SHP77 (cell line): ENCODE data around the gene GJC3.
"Not testable (repeated sequence)": the region's sequence is repeated elsewhere in the genome, so short reads cannot be mapped to it uniquely, and the experiment has no call there.

Experiments
- DNase-seq, 2 experiments: peaks; one replicate each; lab custom pipeline; 2025; lab: John Stamatoyannopoulos, UW

The GJC3 gene

DNA sequence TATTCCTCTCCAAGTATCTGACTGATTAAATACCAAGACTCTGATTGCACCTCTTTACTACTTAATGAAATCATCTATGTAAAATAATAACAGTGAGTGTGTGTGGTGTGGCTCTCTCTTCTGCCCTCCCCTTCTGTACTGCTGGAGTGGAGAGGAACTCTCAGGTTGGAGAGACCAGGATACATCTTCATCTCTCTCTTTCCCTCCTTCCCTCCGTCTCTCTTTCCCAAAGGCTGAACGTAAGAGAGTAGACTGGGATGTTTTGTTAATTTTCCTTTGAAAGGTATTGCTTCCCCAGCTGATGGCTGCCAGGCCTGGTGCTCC, 272 bp upstream of the GJC3 start:
- DNase-seq: no peak

DNA sequence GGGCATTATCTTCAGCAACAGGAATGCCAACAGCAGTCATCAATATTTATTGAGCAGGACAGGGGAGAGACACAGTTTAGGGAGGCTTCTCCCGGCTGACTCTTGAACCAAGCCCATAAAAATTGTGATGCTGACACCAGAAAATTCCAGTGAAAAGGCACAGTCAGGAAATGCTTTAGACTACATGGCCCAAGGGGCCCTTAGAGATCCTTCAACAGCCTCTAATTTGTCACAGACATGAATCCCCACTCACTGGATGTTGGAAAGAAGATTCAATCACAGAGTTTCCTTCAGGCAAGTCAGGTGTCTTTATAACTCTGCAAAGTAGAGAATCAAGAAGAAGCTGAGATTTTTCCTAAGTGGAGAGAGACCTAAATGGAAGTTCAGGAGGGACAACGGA, 1.2 kb downstream of the GJC3 start:
- no peak for DNase-seq

DNA sequence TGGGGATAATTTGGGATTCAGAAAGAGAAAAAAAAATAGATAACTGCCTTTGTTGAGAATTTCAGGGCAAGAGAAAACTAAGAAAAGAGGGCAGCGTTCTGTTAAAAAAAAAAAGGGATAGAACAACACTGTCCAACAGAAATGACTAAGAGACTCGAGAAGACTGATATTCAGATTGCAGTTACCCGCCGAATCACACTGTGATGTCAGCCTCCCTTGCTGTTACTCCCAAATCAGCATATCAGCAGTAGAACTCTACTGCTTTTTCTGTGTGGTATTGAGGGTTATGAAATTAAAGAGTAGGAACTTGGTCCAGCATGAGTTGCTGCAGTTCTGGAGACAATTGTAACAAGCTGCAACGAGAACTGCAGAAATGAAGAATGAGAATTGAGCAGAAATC, 1.9 kb downstream of the GJC3 start:
- no peak for DNase-seq

DNA sequence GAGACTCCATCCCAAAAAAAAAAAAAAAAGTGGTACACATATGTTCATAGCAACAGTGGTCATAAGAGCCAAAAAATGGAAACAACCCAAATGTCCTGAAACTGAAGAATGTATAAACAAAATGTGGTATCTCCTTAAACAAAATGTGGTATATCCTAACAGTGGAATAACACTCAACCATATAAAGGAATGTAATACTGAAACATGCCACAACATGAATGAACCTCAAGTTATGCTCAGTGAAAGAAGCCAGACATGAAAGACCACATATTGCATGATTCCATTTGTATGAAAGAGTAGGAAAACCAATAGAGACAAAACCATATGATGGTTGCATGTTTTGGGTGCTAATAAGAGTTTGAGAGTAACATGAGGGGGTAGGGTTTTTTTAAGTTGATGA, 3.1 kb downstream of the GJC3 start:
- DNase-seq: no peak

DNA sequence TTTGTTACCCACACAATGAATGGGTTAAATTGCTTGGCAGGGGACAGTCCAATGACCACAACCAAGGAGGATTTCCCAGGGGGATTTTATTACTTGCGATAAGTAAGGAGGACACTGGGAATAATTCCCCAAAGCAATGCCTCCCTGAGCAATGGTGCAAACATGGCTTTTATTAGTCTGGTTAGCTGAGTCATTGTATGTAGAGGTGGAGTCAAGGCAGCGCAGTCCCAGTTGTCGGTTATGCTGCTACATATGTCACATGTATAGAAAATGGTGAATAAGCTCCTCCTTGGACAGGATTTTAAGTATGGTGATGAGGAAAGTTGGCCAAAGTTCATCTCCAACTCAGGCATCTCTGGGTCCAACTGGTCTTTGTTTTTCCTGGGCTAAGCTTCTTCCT, 6.2 kb downstream of the GJC3 start:
- DNase-seq: no peak

DNA sequence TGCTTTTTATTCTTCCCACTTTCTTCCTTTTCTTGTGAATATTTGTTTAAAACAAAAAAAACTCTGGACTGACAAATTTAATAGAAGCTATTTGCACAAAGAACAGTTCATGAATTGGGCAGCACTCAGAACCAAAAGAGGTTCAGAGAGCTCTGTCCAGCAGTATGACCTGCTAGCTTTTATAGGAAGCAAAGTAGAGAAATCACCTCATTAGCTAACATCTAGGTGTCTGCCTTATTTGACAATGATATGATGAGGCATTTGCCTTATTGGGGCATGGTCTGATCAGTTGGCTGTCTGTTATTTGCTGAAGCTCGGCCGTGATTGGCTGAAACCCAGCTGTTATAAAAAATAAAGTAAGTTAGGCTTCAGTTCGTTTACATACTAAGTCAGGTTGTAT, 9.3 kb downstream of the GJC3 start:
- DNase-seq: no peak

DNA sequence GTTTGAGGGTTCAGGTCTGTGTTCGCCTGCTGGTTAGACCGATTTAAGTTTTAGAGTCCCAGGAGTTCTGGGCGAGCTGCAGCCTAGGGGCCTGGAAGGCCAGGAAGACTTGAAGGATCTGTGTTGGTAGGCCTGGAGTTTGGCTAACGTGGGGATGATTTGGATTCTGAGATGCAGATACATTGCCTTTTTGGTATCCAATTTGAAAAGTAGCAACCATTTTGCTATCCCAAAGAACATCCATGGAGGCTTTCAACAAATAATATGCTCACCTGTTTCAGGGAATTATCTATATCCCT, 9.7 kb downstream of the GJC3 start:
- no peak for DNase-seq

DNA sequence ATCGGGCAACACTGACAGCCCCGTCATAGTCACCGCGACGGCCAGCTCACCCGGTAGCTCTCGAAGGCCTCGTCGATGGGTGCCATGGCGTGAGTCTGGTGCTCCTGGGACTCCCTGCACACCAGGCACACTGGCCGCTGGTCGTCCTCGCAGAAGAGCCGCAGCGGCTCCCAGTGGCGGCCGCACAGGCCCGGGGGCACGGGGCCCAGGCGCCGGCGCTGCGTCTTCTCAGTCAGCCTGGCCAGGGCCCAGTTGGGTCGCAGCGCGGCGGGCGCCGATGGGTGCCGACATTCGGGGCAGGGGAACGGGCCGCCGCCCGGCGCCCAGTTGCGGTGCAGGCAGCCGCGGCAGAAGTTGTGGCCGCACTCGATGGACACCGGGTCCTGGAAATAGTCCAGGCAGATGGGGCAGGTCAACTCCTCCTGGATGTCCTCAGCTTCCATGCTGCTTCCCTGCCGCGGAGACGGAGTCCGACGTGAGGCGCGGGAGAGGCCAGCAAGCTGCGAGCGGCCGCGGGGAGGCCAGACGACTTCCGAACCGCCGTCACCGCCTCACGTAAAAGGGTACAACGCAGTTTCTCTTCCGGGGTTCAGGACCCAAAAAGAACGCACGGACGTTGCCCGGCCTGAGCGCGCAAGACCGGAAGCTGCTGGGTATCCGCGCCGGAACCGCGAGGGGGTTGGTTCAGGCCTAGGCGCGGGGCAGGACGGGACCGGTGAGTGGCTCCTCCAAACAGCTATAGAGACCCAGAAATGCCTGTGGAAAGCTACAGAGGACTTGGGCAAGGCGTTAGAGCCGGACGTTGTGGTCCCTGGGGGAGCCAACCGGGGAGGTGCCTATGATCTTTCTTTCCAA, 10.2 kb downstream of the GJC3 start, which contains the start of gene TRIM4:
TRIM4 (minus strand) TSS at position 572 of the 855 bp plus-strand sequence; CDS start at position 443, 129 bp downstream.
- DNase-seq: peak; percentile 89 to 92

DNA sequence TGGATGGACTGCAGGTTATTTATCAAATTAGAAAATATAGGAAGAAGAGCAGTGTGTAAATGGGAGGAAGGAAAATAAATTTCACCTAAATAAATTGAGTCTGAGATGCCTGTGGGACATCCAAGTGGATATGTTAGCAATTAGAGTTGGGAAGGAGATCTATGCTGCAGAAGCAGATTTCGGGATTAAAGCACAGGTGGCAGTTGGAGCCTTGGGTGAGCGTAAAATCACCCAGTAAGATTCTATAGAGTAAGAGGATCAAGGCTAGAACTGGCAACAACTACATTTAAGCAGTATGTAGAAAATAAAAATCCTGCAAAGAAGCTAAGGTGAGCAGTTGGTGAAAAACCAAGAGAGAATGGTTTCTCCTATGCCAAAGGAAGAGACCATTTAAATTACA, 18.4 kb downstream of the GJC3 start:
- DNase-seq: no peak

DNA sequence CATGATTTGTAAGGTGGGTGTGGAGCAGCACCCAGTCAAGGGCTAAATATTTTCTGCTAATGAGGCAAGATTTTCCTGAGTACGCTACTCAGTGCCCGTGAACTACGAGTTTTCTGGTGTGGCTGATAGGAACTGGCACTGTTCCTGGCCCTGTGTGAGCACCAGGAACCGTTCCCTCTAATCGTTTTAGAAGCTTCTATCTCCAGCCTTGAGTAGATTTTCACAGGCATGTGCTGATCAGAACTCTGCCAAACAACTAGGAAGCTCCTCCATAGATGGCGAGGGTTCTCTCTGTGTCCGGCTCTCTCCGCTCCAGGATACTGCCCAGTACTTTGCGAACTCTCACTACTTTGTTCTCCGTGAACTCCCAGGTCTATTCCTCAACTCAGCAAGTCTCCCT, 27.8 kb downstream of the GJC3 start:
- no peak for DNase-seq

DNA sequence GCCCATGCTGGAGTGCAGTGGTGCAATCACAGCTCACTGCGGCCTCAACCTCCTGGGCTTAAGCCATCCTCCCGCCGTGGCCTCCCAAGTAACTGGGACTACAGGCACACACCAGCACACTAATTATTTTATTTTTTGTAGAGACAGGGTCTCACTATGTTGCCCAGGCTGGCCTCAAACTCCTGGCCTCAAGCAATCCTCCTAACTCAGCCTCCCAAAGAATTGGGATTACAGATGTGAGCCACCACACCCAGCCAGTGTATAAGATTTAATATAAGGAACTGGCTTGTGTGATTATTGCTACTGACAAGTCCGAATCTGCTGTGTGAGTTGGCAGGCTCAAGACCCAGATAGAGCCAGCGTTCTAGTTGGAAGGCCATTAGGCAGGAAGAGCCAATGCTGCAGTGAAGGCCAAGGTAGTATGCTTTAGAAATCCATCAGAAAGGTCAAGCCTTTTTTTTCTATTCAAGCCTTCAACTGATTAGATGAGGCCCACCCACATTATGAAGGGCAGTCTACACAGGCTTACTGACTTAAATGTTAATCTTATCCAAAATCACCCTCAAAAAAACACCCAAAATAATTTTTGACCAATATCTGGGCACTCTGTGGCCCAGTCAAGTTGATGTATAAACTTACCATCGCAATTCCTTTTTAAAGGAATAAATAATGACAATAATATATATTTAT, 29.4 kb downstream of the GJC3 start:
- no peak for DNase-seq

DNA sequence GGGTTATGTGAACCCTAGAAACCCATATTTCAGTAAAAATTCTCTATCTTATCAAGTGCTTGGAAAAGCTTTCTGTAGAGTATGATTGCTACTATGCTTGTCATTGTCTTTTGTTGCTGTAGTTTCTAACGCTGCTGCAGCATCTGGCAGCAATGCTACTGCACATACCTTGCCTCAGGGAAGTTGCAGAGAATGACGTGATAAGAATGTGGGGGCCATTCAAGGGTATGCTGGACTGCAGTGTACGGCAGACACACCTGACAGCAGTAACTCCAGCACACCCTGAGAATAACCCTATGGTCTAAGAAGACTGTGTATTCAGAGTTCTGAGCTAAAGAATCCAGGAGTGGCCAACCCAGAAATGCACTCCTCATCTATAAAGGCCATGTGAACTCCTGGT, 30.6 kb downstream of the GJC3 start:
- no peak for DNase-seq

DNA sequence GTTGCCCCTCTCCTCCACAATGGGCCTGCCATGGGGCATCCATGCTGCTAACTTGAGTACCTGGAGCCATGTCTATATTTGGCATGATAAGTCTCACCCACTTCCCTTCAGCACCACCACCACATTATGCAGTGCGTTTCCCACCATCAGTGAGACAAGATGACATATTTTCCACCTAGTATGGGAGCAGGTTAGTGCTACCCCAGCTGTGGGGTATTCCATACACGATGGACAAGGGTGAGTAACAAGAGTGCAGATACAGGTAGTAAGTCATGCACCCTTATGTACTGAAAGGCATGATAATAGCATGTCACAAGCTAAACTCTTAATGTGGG, 31.4 kb downstream of the GJC3 start:
- no peak for DNase-seq

DNA sequence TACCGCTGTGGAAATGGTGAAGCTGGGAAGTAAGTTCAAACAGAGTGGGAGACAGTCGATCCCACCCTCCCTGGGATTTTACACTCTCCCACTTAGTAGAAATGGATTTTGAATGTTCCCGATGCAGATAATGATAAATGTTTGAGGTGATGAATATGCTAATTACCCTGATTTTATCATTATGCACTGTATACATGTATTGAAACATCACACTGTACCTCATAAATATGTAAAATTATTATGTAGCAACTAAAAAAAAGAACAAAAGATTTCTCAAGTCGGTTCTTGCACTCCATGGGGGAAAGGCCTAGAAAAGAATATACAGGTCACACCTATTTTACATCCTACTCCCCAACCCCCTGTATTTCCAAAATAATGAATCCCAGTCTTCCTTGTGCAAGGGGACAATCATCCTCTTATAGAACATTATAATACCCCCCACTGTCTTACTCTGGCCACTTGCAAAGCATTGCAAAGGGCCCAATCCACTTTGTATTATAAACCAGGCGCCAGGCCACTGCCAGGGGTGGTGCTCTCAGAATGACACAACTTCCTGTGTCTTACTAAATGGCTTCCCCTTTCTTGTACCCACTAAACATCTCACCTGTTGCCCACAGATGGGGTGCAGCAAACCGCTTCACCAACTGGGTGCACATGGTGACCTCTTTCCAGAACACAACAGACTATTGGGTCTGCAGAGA, 31.9 kb downstream of the GJC3 start:
- no peak for DNase-seq

DNA sequence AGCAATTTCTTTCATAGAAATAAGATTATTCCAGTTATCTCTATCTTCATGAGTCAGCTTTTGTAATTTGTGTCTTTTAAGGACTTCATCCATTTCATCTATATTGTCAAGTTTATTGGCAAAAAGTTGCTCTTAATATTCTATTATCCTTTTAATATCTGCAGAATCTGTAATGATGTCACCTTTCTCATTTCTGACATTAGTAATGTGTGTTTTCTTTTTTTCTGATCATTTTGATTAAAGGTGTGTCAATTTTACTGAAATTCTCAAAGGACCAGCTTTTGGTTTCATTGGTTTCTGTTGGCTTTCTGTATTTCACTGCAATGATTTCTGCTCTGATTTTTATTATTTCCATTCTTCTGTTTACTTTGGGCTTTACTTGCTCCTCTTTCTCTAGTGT, 34.7 kb downstream of the GJC3 start:
- no peak for DNase-seq

DNA sequence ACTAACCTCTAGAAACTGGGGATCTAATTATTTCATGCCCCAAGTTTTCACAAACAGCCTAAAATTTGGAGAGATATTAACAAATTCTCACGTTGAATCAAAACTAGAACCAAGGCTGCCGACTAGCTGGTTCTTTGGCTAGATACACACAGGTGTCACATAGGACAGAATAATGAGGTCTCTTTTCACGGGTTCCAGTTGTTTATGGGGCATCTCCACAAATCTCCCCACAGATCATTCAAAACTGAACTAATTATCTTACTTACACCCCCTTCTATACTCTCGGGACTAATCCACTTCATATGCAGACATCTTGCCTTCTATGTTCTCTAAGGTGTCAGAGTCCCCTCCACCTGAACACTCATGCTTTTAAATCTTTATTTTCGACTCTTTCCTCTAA, 36.1 kb downstream of the GJC3 start:
- DNase-seq: no peak

DNA sequence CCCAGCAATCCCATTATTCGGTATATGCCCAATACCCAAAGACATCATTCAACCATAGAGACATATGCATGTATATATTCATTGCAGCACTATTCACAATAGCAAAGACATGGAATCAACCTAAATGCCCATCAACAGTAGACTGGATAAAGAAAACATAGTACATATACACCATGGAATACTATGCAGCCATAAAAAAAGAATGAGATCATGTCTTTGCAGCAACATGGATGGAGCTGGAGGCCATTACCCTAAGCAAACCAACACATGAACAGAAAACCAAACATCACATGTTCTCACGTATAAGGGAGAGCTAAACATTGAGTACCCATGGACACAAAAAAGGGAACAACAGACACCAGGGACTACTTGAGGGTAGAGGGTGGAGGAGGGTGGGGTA, 39.1 kb downstream of the GJC3 start:
- DNase-seq: not testable (repeated sequence)

DNA sequence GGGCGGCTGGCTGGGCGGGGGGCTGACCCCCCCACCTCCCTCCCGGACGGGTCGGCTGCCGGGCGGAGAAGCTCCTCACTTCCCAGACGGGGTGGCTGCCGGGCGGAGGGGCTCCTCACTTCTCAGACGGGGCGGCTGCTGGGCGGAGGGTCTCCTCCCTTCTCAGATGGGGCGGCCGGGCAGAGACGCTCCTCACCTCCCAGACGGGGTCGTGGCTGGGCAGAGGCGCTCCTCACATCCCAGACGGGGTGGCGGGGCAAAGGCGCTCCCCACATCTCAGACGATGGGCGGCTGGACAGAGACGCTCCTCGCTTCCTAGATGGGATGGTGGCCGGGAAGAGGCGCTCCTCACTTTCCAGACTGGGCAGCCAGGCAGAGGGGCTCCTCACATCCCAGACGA, 41.1 kb downstream of the GJC3 start:
- not testable (repeated sequence) for DNase-seq

DNA sequence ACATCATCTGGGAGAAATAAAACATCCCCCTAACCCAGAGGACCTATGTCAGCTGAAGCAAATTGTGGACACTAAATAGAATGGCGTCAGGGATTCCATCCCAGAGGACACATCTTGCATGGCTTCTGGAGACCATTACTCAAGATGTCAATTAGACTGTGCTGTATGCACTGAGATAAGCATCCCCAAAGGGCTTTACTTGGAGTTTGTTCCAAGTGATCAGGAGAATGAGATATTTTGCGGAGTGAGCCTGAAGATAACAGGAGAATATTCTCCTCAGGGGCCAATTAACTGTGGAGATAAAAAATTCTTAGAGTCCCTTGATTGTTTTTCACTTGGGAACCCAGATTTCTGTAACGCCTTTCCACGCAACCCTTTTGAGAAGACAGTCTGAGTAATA, 48.0 kb downstream of the GJC3 start:
- DNase-seq: no peak

DNA sequence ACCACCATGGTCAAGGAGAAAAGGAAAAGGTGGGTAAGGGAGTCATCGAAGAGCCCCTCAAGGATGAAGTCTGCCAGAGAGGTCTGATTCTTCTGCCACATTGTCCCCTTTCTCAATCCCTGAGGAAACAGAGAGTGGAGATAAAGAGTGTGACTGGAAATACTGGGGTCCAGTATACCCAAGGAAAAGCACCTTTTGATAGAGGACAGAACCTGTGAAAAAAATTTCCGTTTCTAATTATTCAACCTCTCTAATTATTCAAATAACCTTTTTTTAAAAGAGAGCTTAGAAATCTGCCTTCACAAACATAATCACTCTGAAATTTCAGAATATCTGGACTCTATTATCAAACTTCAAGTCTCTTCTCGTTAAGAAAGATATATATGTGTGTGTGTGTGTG, 52.5 kb downstream of the GJC3 start, which contains the start of gene OR2AE1:
OR2AE1 (minus strand) TSS at position 101 of the 400 bp plus-strand sequence; CDS start at position 101, 0 bp downstream.
- no peak for DNase-seq

DNA sequence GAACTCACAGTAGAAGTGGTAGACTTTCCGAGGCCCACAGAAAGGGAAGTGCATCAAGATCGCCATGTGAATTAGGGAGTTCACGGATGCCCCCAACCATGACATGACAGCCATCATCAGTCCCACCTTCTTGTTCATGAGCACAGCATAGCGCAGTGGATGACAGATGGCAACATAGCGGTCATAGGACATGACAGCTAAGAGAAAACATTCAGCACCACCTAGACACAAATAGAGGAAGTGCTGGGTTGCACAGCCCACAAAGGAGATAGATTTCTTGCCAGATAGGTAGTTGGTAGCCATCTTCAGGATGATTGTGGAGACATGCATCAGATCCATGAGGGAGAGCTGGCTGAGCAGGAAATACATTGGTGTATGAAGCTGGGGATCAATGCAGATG, 52.9 kb downstream of the GJC3 start:
- DNase-seq: no peak
